ENCODE results near the gene GIMD1.

GIMD1 gene

GRCh38 chr4:106353786-106354185 is 14.8 kb downstream of the GIMD1 start:
- TF ChIP-seq YY1 (IDR thresholded peaks at IDR 0.05; ENCODE audit: insufficient read depth, insufficient read length), result no peak
- no peak for TF ChIP-seq ZNF274 (IDR thresholded peaks at IDR 0.05; ENCODE audit: low read depth, low read length)
- no peak for DNase-seq (ENCODE audit: low read depth, low spot score)
- peaks cover 6% of the 10 kb centered on the region for H3K36me3 ChIP-seq (ENCODE audit: insufficient read depth, insufficient read length, low read length)
- H3K4me1 ChIP-seq (ENCODE audit: insufficient read depth, insufficient read length), result no peaks in the 10 kb centered on the region
- H3K4me3 ChIP-seq (ENCODE audit: insufficient read length, low read depth), result no peak overlapping the region
- no peaks in the 10 kb centered on the region for H3K9me3 ChIP-seq (ENCODE audit: insufficient read depth, low read length)
- H3K27me3 ChIP-seq (ENCODE audit: insufficient read depth, insufficient read length), result no peaks in the 10 kb centered on the region
- H3K9ac ChIP-seq (ENCODE audit: insufficient read length, low read depth), result no peak overlapping the region

GRCh38 chr4:106351016-106351415 is 17.6 kb downstream of the GIMD1 start:
- TF ChIP-seq YY1 (IDR thresholded peaks at IDR 0.05; ENCODE audit: insufficient read depth, insufficient read length) (no peak), ZNF274 (IDR thresholded peaks at IDR 0.05; ENCODE audit: low read depth, low read length) (no peak), SUZ12 (IDR thresholded peaks at IDR 0.05; ENCODE audit: extremely low read depth, insufficient read depth, insufficient read length) (no peak)
- Histone ChIP-seq H3K27me3 (ENCODE audit: insufficient read depth, insufficient read length) (no peaks in the 10 kb centered on the region), H3K4me3 (ENCODE audit: insufficient read length, low read depth) (no peak overlapping the region), H3K9ac (ENCODE audit: insufficient read length, low read depth) (no peak overlapping the region), H3K9me3 (ENCODE audit: insufficient read depth, low read length) (no peaks in the 10 kb centered on the region), H3K4me1 (ENCODE audit: insufficient read depth, insufficient read length) (no peaks in the 10 kb centered on the region), H3K36me3 (ENCODE audit: insufficient read depth, insufficient read length, low read length) (peaks cover 21% of the 10 kb centered on the region)
- DNase-seq (ENCODE audit: low read depth, low spot score), result no peak

- no peaks in the 10 kb centered on the region for H3K4me1 ChIP-seq (ENCODE audit: insufficient read depth, insufficient read length)
- no peak overlapping the region for H3K9ac ChIP-seq (ENCODE audit: insufficient read length, low read depth)
- peaks cover 26% of the 10 kb centered on the region for H3K36me3 ChIP-seq (ENCODE audit: insufficient read depth, insufficient read length, low read length)
- DNase-seq (ENCODE audit: low read depth, low spot score), result no peak
- H3K9me3 ChIP-seq (ENCODE audit: insufficient read depth, low read length), result no peaks in the 10 kb centered on the region
- TF ChIP-seq SUZ12 (IDR thresholded peaks at IDR 0.05; ENCODE audit: extremely low read depth, insufficient read depth, insufficient read length) (no peak), YY1 (IDR thresholded peaks at IDR 0.05; ENCODE audit: insufficient read depth, insufficient read length) (no peak), ZNF274 (IDR thresholded peaks at IDR 0.05; ENCODE audit: low read depth, low read length) (no peak)
- no peaks in the 10 kb centered on the region for H3K27me3 ChIP-seq (ENCODE audit: insufficient read depth, insufficient read length)
- H3K4me3 ChIP-seq (ENCODE audit: insufficient read length, low read depth), result no peak overlapping the region
Observed at GRCh38 chr4:106347167-106347566, 21.4 kb downstream of the GIMD1 start.

DNA sequence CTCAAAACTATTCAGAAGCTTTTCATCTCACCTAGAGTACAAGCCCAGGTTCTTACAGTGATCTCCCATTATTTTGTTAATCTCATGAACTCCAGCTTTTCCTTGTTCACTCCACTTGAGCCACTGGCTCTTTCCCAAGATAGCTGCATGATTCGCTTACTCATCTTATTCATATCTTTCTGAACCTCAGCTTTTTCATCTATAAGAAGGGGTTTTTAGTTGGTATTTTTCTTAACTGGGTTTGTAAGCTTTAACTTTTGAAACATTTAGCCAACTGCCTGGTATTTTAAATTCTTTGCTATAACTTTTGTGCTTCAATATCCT is 24.0 kb downstream of the GIMD1 start:
- peaks cover 24% of the 10 kb centered on the region for H3K36me3 ChIP-seq (ENCODE audit: insufficient read depth, insufficient read length, low read length)
- no peak for DNase-seq (ENCODE audit: low read depth, low spot score)
- H3K9me3 ChIP-seq (ENCODE audit: insufficient read depth, low read length), result no peaks in the 10 kb centered on the region
- H3K4me1 ChIP-seq (ENCODE audit: insufficient read depth, insufficient read length), result no peaks in the 10 kb centered on the region
- no peaks in the 10 kb centered on the region for H3K27me3 ChIP-seq (ENCODE audit: insufficient read depth, insufficient read length)
- TF ChIP-seq SUZ12 (IDR thresholded peaks at IDR 0.05; ENCODE audit: extremely low read depth, insufficient read depth, insufficient read length) (no peak), YY1 (IDR thresholded peaks at IDR 0.05; ENCODE audit: insufficient read depth, insufficient read length) (no peak), ZNF274 (IDR thresholded peaks at IDR 0.05; ENCODE audit: low read depth, low read length) (no peak)
- no peak overlapping the region for H3K9ac ChIP-seq (ENCODE audit: insufficient read length, low read depth)
- no peak overlapping the region for H3K4me3 ChIP-seq (ENCODE audit: insufficient read length, low read depth)

DNA sequence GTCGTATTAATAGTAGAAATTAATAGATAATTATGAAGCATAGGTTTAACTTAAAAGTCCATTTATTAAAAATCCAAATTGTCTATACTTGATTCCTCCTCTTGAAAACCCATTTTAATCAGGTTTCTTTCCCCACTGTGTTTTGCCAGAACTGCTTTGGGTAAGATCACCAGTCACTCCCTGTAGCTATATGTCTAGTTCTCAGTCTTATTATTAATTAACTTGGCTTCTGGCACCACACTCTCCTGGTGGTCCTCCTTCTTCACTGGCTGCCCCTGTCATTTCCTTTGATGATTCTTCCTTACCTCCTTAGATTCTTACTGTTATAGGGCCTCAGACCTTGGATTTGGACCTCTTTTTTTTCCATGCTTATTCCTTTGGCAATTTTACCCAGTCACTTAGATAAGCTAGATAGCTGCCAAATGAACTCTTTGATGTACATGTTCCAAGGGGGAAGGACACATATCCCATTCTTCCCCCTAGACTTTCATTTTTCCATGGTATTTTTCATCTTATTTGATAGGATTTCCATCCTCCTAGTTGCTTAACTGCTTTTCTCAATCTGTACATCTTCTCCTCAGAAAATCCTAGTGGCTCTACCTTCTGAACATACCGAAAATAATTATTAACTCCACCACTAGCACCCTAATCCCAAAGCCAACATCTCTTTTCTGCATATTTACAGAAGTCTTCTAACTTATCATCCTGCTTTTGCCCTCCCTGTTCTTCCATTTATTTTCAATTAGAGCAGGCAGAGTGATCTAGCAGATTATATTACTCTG is 24.5 kb downstream of the GIMD1 start:
- H3K9me3 ChIP-seq (ENCODE audit: insufficient read depth, low read length), result no peaks in the 10 kb centered on the region
- no peak for DNase-seq (ENCODE audit: low read depth, low spot score)
- H3K4me3 ChIP-seq (ENCODE audit: insufficient read length, low read depth), result no peak overlapping the region
- H3K27me3 ChIP-seq (ENCODE audit: insufficient read depth, insufficient read length), result no peaks in the 10 kb centered on the region
- no peak for TF ChIP-seq YY1 (IDR thresholded peaks at IDR 0.05; ENCODE audit: insufficient read depth, insufficient read length)
- TF ChIP-seq ZNF274 (IDR thresholded peaks at IDR 0.05; ENCODE audit: low read depth, low read length), result no peak
- TF ChIP-seq SUZ12 (IDR thresholded peaks at IDR 0.05; ENCODE audit: extremely low read depth, insufficient read depth, insufficient read length), result no peak
- peaks cover 24% of the 10 kb centered on the region for H3K36me3 ChIP-seq (ENCODE audit: insufficient read depth, insufficient read length, low read length)
- H3K9ac ChIP-seq (ENCODE audit: insufficient read length, low read depth), result no peak overlapping the region
- H3K4me1 ChIP-seq (ENCODE audit: insufficient read depth, insufficient read length), result no peaks in the 10 kb centered on the region

DNA sequence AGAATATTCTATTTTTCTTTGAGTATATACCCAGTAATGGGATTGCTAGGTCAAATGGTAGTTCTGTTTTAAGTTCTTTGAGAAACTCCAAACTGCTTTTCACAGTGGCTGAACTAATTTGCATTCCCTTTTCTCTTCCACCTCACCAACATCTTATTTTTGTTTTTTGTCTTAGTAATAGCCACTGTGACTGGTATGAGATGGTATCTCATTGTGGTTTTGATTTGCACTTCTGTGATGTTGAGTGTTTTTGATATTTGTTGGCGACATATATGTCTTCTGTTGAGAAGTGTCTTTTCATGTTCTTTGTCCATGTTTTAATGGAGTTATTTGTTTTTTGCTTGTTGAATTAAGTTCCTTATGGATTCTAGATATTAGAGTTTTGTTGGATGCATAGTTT is 27.8 kb downstream of the GIMD1 start:
- peaks cover 12% of the 10 kb centered on the region; the same call in 1 of the 2 replicates for H3K9me3 ChIP-seq (ENCODE audit: insufficient read depth, low read length)
- peaks cover 34% of the 10 kb centered on the region for H3K36me3 ChIP-seq (ENCODE audit: insufficient read depth, insufficient read length, low read length)
- H3K27me3 ChIP-seq (ENCODE audit: insufficient read depth, insufficient read length), result no peaks in the 10 kb centered on the region
- DNase-seq (ENCODE audit: low read depth, low spot score), result no peak
- no peaks in the 10 kb centered on the region for H3K4me1 ChIP-seq (ENCODE audit: insufficient read depth, insufficient read length)
- no peak overlapping the region for H3K9ac ChIP-seq (ENCODE audit: insufficient read length, low read depth)
- TF ChIP-seq ZNF274 (IDR thresholded peaks at IDR 0.05; ENCODE audit: low read depth, low read length) (no peak), SUZ12 (IDR thresholded peaks at IDR 0.05; ENCODE audit: extremely low read depth, insufficient read depth, insufficient read length) (no peak), YY1 (IDR thresholded peaks at IDR 0.05; ENCODE audit: insufficient read depth, insufficient read length) (no peak)
- H3K4me3 ChIP-seq (ENCODE audit: insufficient read length, low read depth), result no peak overlapping the region

GRCh38 chr4:106339431-106339830 is 29.1 kb downstream of the GIMD1 start:
- no peak for DNase-seq (ENCODE audit: low read depth, low spot score)
- Histone ChIP-seq H3K9ac (ENCODE audit: insufficient read length, low read depth) (no peak overlapping the region), H3K27me3 (ENCODE audit: insufficient read depth, insufficient read length) (no peaks in the 10 kb centered on the region), H3K4me3 (ENCODE audit: insufficient read length, low read depth) (no peak overlapping the region), H3K4me1 (ENCODE audit: insufficient read depth, insufficient read length) (no peaks in the 10 kb centered on the region), H3K9me3 (ENCODE audit: insufficient read depth, low read length) (peaks cover 12% of the 10 kb centered on the region; the same call in 1 of the 2 replicates), H3K36me3 (ENCODE audit: insufficient read depth, insufficient read length, low read length) (peaks cover 36% of the 10 kb centered on the region)
- TF ChIP-seq ZNF274 (IDR thresholded peaks at IDR 0.05; ENCODE audit: low read depth, low read length) (no peak), YY1 (IDR thresholded peaks at IDR 0.05; ENCODE audit: insufficient read depth, insufficient read length) (no peak), SUZ12 (IDR thresholded peaks at IDR 0.05; ENCODE audit: extremely low read depth, insufficient read depth, insufficient read length) (no peak)

Data from NT2/D1 (cell line).